HEK293 (cell line): ENCODE results near the gene CHN2.

Experiments
- IKZF3 ChIP-seq: fragments of 450-650 bp; IDR thresholded peaks from 2 replicates; pipeline ENCODE4 v1.5.0; 2018; ENCODE audit warnings: missing biosample characterization, mild to moderate bottlenecking, missing genetic modification characterization, moderate library complexity
- KLF16 ChIP-seq: fragments of 450-650 bp; formaldehyde crosslinking; IDR thresholded peaks from 2 replicates; pipeline ENCODE4 v1.5.1; 2017; ENCODE audit warnings: missing biosample characterization, missing genetic modification characterization
- OSR2 ChIP-seq: fragments of 450-650 bp; formaldehyde crosslinking; IDR thresholded peaks from 2 replicates; pipeline ENCODE4 v1.5.1; 2016; ENCODE audit warnings: missing biosample characterization, missing genetic modification characterization
- PRDM1 ChIP-seq: fragments of 450-650 bp; formaldehyde crosslinking; IDR thresholded peaks from 2 replicates; pipeline ENCODE4; 2016; ENCODE audit warnings: missing biosample characterization, missing genetic modification characterization
- SP3 ChIP-seq: fragments of 450-650 bp; formaldehyde crosslinking; IDR thresholded peaks from 2 replicates; pipeline ENCODE4 v1.5.1; 2016; ENCODE audit warnings: missing biosample characterization, missing genetic modification characterization
- YY1 ChIP-seq: fragments of 450-650 bp; formaldehyde crosslinking; IDR thresholded peaks from 2 replicates; pipeline ENCODE4 v1.5.1; 2018; ENCODE audit warnings: missing biosample characterization, missing genetic modification characterization
- ZNF157 ChIP-seq: fragments of 450-650 bp; formaldehyde crosslinking; IDR thresholded peaks from 2 replicates; pipeline ENCODE4 v1.5.1; 2016; ENCODE audit warnings: missing biosample characterization, missing genetic modification characterization
- ZNF16 ChIP-seq: fragments of 450-650 bp; formaldehyde crosslinking; IDR thresholded peaks from 2 replicates; pipeline ENCODE4 v1.5.1; 2016; ENCODE audit warnings: low read depth, missing biosample characterization, missing genetic modification characterization
- ZNF174 ChIP-seq: fragments of 450-650 bp; formaldehyde crosslinking; IDR thresholded peaks from 2 replicates; pipeline ENCODE4 v1.5.0; 2017; ENCODE audit warnings: missing biosample characterization, mild to moderate bottlenecking, missing genetic modification characterization
- ZNF175 ChIP-seq: fragments of 450-650 bp; formaldehyde crosslinking; IDR thresholded peaks from 2 replicates; pipeline ENCODE4 v1.5.1; 2016; ENCODE audit warnings: missing biosample characterization, missing genetic modification characterization
- ZNF2 ChIP-seq: fragments of 450-650 bp; formaldehyde crosslinking; IDR thresholded peaks from 2 replicates; pipeline ENCODE4 v1.5.1; 2016; ENCODE audit warnings: missing biosample characterization, missing genetic modification characterization
- ZNF23 ChIP-seq: fragments of 450-650 bp; formaldehyde crosslinking; IDR thresholded peaks from 2 replicates; pipeline ENCODE4 v1.5.1; 2016; ENCODE audit warnings: missing biosample characterization, missing genetic modification characterization, borderline replicate concordance
- ZNF324 ChIP-seq: fragments of 450-650 bp; formaldehyde crosslinking; IDR thresholded peaks from 2 replicates; pipeline ENCODE4 v1.5.1; 2016; ENCODE audit warnings: missing biosample characterization, missing genetic modification characterization
- ZNF416 ChIP-seq: fragments of 450-650 bp; formaldehyde crosslinking; IDR thresholded peaks from 2 replicates; pipeline ENCODE4 v1.5.1; 2016; ENCODE audit warnings: missing biosample characterization, missing genetic modification characterization
- ZNF473 ChIP-seq: fragments of 450-650 bp; formaldehyde crosslinking; IDR thresholded peaks from 2 replicates; pipeline ENCODE4 v1.5.1; 2017; ENCODE audit warnings: missing biosample characterization, missing genetic modification characterization
- ZNF548 ChIP-seq: fragments of 450-650 bp; formaldehyde crosslinking; IDR thresholded peaks from 2 replicates; pipeline ENCODE4 v1.5.1; 2016; ENCODE audit warnings: missing biosample characterization, missing genetic modification characterization
- ZNF596 ChIP-seq: fragments of 450-650 bp; IDR thresholded peaks from 2 replicates; pipeline ENCODE4 v1.5.0; 2018; ENCODE audit warnings: missing biosample characterization, mild to moderate bottlenecking, missing genetic modification characterization, moderate library complexity
- ZNF654 ChIP-seq: fragments of 450-650 bp; formaldehyde crosslinking; IDR thresholded peaks from 2 replicates; pipeline ENCODE4 v1.5.1; 2016; ENCODE audit warnings: low read depth, missing biosample characterization, missing genetic modification characterization
- ZNF658 ChIP-seq: fragments of 450-650 bp; formaldehyde crosslinking; IDR thresholded peaks from 2 replicates; pipeline ENCODE4; 2016; ENCODE audit warnings: missing biosample characterization, missing genetic modification characterization
- ZNF776 ChIP-seq: fragments of 450-650 bp; formaldehyde crosslinking; IDR thresholded peaks from 2 replicates; pipeline ENCODE4 v1.5.0; 2017; ENCODE audit warnings: missing biosample characterization, missing genetic modification characterization, borderline replicate concordance
- ZNF830 ChIP-seq: fragments of 450-650 bp; IDR thresholded peaks from 2 replicates; pipeline ENCODE4 v1.5.0; 2018; ENCODE audit warnings: missing biosample characterization, missing genetic modification characterization, low read depth, mild to moderate bottlenecking, moderate library complexity
- TF ChIP-seq, protein P1 (sequence below): fragments of 450-650 bp; formaldehyde crosslinking; IDR thresholded peaks from 2 replicates; pipeline ENCODE4 v1.5.1; 2017; ENCODE audit warnings: missing biosample characterization, missing genetic modification characterization
- TF ChIP-seq, protein P2 (sequence below): fragments of 450-650 bp; formaldehyde crosslinking; IDR thresholded peaks from 2 replicates; pipeline ENCODE4 v1.5.1; 2016; ENCODE audit warnings: missing biosample characterization, missing genetic modification characterization, borderline replicate concordance
- TF ChIP-seq, protein P3 (sequence below): fragments of 450-650 bp; formaldehyde crosslinking; conservative IDR thresholded peaks from 2 replicates; pipeline ENCODE4 v1.5.1; 2016; ENCODE audit warnings: low read depth, missing biosample characterization, missing genetic modification characterization
- TF ChIP-seq, protein P4 (sequence below): fragments of 450-650 bp; formaldehyde crosslinking; IDR thresholded peaks from 2 replicates; pipeline ENCODE4 v1.5.1; 2016; ENCODE audit warnings: missing biosample characterization, missing genetic modification characterization
- TF ChIP-seq, protein P5 (sequence below): fragments of 450-650 bp; formaldehyde crosslinking; IDR thresholded peaks from 2 replicates; pipeline ENCODE4 v1.5.1; 2016; ENCODE audit warnings: missing biosample characterization, missing genetic modification characterization, low read depth
- TF ChIP-seq, protein P6 (sequence below): fragments of 450-650 bp; formaldehyde crosslinking; IDR thresholded peaks from 2 replicates; pipeline ENCODE4 v1.5.1; 2016; ENCODE audit warnings: missing biosample characterization, missing genetic modification characterization

CHN2 gene

DNA sequence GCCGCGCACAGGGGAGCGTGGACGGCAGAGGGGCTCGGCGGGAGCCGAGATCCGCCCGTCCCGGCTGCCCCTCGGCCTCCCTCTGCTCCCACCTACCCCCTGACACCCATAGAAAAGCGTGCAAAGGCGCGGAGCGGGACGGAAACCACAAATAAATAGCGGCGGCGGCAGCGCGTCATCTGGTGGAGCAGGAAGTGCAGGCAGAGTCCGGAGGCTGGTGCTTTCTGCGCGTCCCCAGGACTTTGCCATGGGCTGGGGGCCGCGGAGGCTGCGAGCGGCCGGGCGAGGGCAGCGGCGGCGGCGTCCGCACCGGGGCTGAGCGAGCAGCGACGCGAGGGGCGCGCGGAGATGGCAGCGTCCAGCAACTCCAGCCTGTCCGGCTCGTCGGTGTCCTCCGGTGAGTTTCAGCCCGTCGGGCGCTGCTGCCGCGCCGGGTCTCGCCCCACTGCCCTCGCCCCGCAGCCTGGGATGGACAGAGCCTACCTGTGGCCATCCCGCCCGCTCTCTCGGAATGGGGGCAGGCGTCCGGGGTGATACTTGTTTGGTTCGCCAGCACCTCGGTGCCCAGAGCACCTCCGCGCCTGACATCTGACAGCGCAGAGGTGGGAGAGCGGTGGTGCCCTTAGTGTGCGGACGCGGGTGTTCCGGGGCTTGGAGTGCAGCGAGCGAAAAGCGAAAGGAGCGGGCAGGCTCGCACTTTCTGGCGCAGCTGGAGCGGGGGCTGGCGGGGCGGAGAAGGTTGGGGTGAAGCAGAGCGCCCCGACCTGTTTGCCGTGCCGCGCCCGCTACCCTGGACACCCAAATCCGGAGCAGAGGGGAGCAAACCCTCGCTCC lies at the start of gene CHN2 (continued):
- no peak for TF ChIP-seq ZNF16 (tag by site-specific recombination)
- TF ChIP-seq, protein P1, sequence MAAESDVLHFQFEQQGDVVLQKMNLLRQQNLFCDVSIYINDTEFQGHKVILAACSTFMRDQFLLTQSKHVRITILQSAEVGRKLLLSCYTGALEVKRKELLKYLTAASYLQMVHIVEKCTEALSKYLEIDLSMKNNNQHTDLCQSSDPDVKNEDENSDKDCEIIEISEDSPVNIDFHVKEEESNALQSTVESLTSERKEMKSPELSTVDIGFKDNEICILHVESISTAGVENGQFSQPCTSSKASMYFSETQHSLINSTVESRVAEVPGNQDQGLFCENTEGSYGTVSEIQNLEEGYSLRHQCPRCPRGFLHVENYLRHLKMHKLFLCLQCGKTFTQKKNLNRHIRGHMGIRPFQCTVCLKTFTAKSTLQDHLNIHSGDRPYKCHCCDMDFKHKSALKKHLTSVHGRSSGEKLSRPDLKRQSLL (tag by site-specific recombination) = no peak
- TF ChIP-seq, protein P2, sequence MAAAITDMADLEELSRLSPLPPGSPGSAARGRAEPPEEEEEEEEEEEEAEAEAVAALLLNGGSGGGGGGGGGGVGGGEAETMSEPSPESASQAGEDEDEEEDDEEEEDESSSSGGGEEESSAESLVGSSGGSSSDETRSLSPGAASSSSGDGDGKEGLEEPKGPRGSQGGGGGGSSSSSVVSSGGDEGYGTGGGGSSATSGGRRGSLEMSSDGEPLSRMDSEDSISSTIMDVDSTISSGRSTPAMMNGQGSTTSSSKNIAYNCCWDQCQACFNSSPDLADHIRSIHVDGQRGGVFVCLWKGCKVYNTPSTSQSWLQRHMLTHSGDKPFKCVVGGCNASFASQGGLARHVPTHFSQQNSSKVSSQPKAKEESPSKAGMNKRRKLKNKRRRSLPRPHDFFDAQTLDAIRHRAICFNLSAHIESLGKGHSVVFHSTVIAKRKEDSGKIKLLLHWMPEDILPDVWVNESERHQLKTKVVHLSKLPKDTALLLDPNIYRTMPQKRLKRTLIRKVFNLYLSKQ (tag by site-specific recombination) = no peak
- TF ChIP-seq ZNF2 = no peak
- no peak for TF ChIP-seq ZNF654 (tag by site-specific recombination)
- TF ChIP-seq ZNF776 = no peak
- TF ChIP-seq IKZF3 = no peak
- TF ChIP-seq KLF16 = no peak
- no peak for TF ChIP-seq ZNF157 (tag by site-specific recombination)
- no peak for TF ChIP-seq ZNF175 (tag by site-specific recombination)
- no peak for TF ChIP-seq ZNF830 (tag by site-specific recombination)
- TF ChIP-seq ZNF23 (tag by site-specific recombination) = no peak
- TF ChIP-seq ZNF473 = no peak
- no peak for TF ChIP-seq ZNF548 (tag by site-specific recombination)
- TF ChIP-seq, protein P3, sequence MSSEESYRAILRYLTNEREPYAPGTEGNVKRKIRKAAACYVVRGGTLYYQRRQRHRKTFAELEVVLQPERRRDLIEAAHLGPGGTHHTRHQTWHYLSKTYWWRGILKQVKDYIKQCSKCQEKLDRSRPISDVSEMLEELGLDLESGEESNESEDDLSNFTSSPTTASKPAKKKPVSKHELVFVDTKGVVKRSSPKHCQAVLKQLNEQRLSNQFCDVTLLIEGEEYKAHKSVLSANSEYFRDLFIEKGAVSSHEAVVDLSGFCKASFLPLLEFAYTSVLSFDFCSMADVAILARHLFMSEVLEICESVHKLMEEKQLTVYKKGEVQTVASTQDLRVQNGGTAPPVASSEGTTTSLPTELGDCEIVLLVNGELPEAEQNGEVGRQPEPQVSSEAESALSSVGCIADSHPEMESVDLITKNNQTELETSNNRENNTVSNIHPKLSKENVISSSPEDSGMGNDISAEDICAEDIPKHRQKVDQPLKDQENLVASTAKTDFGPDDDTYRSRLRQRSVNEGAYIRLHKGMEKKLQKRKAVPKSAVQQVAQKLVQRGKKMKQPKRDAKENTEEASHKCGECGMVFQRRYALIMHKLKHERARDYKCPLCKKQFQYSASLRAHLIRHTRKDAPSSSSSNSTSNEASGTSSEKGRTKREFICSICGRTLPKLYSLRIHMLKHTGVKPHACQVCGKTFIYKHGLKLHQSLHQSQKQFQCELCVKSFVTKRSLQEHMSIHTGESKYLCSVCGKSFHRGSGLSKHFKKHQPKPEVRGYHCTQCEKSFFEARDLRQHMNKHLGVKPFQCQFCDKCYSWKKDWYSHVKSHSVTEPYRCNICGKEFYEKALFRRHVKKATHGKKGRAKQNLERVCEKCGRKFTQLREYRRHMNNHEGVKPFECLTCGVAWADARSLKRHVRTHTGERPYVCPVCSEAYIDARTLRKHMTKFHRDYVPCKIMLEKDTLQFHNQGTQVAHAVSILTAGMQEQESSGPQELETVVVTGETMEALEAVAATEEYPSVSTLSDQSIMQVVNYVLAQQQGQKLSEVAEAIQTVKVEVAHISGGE (tag by site-specific recombination) = peak; percentile 8; the same call in 1 of the 2 replicates
- no peak for TF ChIP-seq YY1 (tag by site-specific recombination)
- no peak for TF ChIP-seq ZNF416
- peak; percentile 21; the same call in 1 of the 2 replicates for TF ChIP-seq SP3 (tag by site-specific recombination)
- TF ChIP-seq ZNF596 (tag by site-specific recombination) = no peak
- TF ChIP-seq ZNF324 (tag by site-specific recombination) = no peak
- TF ChIP-seq ZNF658 (tag by site-specific recombination) = no peak
- TF ChIP-seq PRDM1 = peak; percentile 70; the same call in 1 of the 2 replicates
- TF ChIP-seq OSR2 (tag by site-specific recombination) = no peak
- TF ChIP-seq, protein P4, sequence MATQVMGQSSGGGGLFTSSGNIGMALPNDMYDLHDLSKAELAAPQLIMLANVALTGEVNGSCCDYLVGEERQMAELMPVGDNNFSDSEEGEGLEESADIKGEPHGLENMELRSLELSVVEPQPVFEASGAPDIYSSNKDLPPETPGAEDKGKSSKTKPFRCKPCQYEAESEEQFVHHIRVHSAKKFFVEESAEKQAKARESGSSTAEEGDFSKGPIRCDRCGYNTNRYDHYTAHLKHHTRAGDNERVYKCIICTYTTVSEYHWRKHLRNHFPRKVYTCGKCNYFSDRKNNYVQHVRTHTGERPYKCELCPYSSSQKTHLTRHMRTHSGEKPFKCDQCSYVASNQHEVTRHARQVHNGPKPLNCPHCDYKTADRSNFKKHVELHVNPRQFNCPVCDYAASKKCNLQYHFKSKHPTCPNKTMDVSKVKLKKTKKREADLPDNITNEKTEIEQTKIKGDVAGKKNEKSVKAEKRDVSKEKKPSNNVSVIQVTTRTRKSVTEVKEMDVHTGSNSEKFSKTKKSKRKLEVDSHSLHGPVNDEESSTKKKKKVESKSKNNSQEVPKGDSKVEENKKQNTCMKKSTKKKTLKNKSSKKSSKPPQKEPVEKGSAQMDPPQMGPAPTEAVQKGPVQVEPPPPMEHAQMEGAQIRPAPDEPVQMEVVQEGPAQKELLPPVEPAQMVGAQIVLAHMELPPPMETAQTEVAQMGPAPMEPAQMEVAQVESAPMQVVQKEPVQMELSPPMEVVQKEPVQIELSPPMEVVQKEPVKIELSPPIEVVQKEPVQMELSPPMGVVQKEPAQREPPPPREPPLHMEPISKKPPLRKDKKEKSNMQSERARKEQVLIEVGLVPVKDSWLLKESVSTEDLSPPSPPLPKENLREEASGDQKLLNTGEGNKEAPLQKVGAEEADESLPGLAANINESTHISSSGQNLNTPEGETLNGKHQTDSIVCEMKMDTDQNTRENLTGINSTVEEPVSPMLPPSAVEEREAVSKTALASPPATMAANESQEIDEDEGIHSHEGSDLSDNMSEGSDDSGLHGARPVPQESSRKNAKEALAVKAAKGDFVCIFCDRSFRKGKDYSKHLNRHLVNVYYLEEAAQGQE = no peak
- TF ChIP-seq ZNF174 (tag by site-specific recombination) = no peak
- TF ChIP-seq, protein P5, sequence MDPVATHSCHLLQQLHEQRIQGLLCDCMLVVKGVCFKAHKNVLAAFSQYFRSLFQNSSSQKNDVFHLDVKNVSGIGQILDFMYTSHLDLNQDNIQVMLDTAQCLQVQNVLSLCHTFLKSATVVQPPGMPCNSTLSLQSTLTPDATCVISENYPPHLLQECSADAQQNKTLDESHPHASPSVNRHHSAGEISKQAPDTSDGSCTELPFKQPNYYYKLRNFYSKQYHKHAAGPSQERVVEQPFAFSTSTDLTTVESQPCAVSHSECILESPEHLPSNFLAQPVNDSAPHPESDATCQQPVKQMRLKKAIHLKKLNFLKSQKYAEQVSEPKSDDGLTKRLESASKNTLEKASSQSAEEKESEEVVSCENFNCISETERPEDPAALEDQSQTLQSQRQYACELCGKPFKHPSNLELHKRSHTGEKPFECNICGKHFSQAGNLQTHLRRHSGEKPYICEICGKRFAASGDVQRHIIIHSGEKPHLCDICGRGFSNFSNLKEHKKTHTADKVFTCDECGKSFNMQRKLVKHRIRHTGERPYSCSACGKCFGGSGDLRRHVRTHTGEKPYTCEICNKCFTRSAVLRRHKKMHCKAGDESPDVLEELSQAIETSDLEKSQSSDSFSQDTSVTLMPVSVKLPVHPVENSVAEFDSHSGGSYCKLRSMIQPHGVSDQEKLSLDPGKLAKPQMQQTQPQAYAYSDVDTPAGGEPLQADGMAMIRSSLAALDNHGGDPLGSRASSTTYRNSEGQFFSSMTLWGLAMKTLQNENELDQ (tag by site-specific recombination) = no peak
- TF ChIP-seq, protein P6, sequence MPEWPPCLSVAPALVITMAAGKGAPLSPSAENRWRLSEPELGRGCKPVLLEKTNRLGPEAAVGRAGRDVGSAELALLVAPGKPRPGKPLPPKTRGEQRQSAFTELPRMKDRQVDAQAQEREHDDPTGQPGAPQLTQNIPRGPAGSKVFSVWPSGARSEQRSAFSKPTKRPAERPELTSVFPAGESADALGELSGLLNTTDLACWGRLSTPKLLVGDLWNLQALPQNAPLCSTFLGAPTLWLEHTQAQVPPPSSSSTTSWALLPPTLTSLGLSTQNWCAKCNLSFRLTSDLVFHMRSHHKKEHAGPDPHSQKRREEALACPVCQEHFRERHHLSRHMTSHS = no peak
